Tibial nerve (tissue), 4 donors: ENCODE data around the gene MED8. TPM values are rescaled to one million over a fixed set of nuclear protein-coding genes. Genes with fewer than 3 reads are reported as not detected.

ENCODE experiments used
- DNase-seq, 2 donors: peaks; one replicate each; pipeline ENCODE4 v3.0.0-alpha.2; 2019; ENCODE audit warnings: low spot score in 2 of 2
- H3K27ac ChIP-seq, 4 donors: fragments of 200-600 bp; sonication (generic) in 3 of 4; one replicate each; pipeline ENCODE4 v1.5.1; 2017 to 2019; ENCODE audit warnings: mild to moderate bottlenecking in 1 of 4
- H3K27me3 ChIP-seq, 2 donors: fragments of 200-600 bp; sonication (generic) in 1 of 2; one replicate each; pipeline versions ENCODE4 v1.5.1 to v1.6.0; 2017 to 2019
- H3K36me3 ChIP-seq, 3 donors: fragments of 200-600 bp; sonication (generic); one replicate each; pipeline ENCODE4 v1.5.1; 2018 to 2019
- H3K4me1 ChIP-seq, 4 donors: fragments of 200-600 bp; sonication (generic) in 3 of 4; one replicate each; pipeline ENCODE4 v1.5.1; 2017 to 2019
- H3K4me3 ChIP-seq, 4 donors: fragments of 200-600 bp; sonication (generic) in 3 of 4; one replicate each; pipeline ENCODE4 v1.5.1; 2017 to 2019; ENCODE audit warnings: mild to moderate bottlenecking in 1 of 4, moderate library complexity in 1 of 4
- H3K9me3 ChIP-seq, 4 donors: fragments of 200-600 bp; sonication (generic) in 3 of 4; one replicate each; pipeline ENCODE4 v1.5.1; 2017 to 2019
- EP300 ChIP-seq, 2 donors: sonication (generic); formaldehyde crosslinking; IDR thresholded peaks; one replicate each; pipeline ENCODE4 v1.6.1; 2017; ENCODE audit warnings: antibody characterized with exemption in 2 of 2, mild to moderate bottlenecking in 1 of 2
- POLR2A ChIP-seq, 2 donors: fragments of 450-650 bp; IDR thresholded peaks; one replicate each; pipeline ENCODE4 v1.6.1; 2017; ENCODE audit warnings: antibody characterized with exemption in 2 of 2, mild to moderate bottlenecking in 2 of 2, moderate library complexity in 2 of 2
- WGBS, 2 donors: methylation state at CpG; one replicate each; pipeline ENCODE4 v1.1.5; 2018; 5-methylcytosine and 5-hydroxymethylcytosine counted together
- total RNA-seq, 4 donors: library from RNA; depleted of rRNA; stranded (reverse); fragments of >200 nt; gene quantifications; one replicate each; pipeline ENCODE4 v1.1.0, GENCODE V29; 2016
- TF ChIP-seq, protein P1 (sequence below), 5 experiments: fragments of 200-600 bp in 3 of 5; fragments of 450-650 bp in 2 of 5; sonication (generic) in 3 of 5; IDR thresholded peaks; one replicate each; pipeline ENCODE4 v1.5.1; 2016 to 2019; ENCODE audit warnings: antibody characterized with exemption in 5 of 5, mild to moderate bottlenecking in 3 of 5, moderate library complexity in 2 of 5

Gene MED8
- total RNA-seq, 4 donors from 2014 or later: 22.8 to 35.1 (median 28.5) TPM

DNA sequence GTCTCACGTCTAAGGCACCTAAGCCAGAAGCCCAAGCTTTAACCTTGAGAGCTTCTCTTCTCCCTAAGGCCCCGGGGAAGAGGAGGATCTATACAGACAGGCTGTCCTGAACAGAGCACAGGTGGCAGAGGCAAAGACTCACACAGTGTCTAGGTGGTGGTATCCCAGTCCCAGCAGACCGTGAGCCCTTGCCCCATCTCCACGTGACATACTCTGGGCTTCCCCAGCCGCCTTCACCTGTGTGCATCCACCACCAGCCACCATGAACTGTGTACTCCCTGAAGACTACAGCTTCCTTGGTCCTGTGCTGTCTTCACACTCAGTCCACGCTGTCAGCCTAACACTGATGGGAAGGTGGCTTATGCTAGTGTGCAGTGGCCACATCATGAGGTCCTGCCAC, 31.8 kb upstream of the MED8 start:
- Histone ChIP-seq H3K27me3 (no peaks in the 10 kb centered on the region), H3K4me1 (no peaks in the 10 kb centered on the region), H3K27ac (no peak overlapping the region), H3K36me3 (peaks cover 0 to 100% (median 60%) of the 10 kb centered on the region in 3 donors), H3K4me3 (no peak overlapping the region), H3K9me3 (no peaks in the 10 kb centered on the region)
- 94 to 96% methylated on average over 6 of the region's 6 CpGs for WGBS, 2 donors
- TF ChIP-seq EP300 (IDR thresholded peaks at IDR 0.05) (no peak), POLR2A (IDR thresholded peaks at IDR 0.05) (no peak)
- TF ChIP-seq, protein P1, sequence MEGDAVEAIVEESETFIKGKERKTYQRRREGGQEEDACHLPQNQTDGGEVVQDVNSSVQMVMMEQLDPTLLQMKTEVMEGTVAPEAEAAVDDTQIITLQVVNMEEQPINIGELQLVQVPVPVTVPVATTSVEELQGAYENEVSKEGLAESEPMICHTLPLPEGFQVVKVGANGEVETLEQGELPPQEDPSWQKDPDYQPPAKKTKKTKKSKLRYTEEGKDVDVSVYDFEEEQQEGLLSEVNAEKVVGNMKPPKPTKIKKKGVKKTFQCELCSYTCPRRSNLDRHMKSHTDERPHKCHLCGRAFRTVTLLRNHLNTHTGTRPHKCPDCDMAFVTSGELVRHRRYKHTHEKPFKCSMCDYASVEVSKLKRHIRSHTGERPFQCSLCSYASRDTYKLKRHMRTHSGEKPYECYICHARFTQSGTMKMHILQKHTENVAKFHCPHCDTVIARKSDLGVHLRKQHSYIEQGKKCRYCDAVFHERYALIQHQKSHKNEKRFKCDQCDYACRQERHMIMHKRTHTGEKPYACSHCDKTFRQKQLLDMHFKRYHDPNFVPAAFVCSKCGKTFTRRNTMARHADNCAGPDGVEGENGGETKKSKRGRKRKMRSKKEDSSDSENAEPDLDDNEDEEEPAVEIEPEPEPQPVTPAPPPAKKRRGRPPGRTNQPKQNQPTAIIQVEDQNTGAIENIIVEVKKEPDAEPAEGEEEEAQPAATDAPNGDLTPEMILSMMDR (IDR thresholded peaks at IDR 0.05): no peak
- no peak for DNase-seq

DNA sequence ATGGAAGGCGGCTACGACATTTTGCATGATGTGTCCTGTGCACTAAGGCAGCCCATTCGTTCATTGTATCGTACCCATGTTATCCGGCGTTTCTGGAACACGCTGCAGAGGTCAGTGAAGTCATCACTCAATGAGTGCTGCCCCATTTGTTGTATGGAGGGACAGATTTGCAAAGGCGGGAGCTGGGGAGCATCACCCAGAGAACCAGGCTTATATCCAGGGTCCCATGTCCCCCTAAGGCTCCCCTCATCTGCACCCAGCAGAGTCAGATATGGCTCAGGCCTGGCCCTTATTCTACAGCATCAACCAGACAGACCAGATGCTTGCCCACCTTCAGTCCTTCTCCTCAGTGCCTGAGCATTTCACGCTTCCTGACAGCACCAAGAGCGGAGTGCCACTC, 31.3 kb upstream of the MED8 start:
- DNase-seq: no peak
- Histone ChIP-seq H3K36me3 (peaks cover 0 to 100% (median 55%) of the 10 kb centered on the region in 3 donors), H3K27ac (no peak overlapping the region), H3K27me3 (no peaks in the 10 kb centered on the region), H3K9me3 (no peaks in the 10 kb centered on the region), H3K4me3 (no peak overlapping the region), H3K4me1 (no peaks in the 10 kb centered on the region)
- TF ChIP-seq, protein P1 (IDR thresholded peaks at IDR 0.05): no peak
- TF ChIP-seq POLR2A (IDR thresholded peaks at IDR 0.05): no peak
- TF ChIP-seq EP300 (IDR thresholded peaks at IDR 0.05): no peak
- WGBS, 2 donors: 97% methylated on average over 10 of the region's 10 CpGs

DNA sequence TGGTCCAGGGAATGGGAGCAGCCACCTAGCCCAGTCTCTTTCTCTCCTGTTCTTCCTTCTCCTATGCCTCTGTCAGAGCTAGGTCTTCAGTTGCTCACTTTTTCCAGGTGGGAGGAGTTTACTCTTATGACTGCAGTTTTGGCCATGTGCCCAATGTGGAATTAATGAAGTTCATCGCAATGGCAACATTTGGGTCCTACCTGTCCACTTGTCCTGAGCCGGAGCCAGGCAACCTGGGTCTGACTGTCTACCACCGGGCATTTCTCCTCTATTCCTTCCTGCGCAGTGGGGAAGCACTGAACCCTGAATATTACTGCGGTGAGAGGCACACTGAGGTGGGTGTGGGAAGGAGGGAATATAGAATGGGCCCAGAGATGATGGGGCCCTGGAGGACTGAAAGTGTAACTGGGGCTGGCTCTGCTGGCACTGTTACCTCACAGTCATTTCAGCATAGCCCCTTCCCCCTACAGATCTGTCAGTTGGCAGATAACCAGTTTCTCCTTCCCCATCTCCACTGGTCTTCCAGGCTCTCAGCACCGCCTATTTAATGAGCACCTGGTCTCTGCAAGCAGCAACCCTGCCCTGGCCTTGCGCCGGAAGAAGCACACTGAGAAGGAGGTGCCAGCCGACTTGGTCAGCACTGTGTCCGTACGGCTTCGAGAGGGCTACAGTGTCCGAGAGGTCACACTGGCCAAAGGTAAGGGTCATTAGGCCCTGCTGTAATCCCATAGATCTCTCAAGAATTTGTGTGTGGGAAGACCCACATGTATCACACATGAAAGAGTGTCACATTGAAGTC, 30.2 kb upstream of the MED8 start:
- Histone ChIP-seq H3K36me3 (peaks cover 0 to 100% (median 44%) of the 10 kb centered on the region in 3 donors), H3K4me1 (no peaks in the 10 kb centered on the region), H3K9me3 (no peaks in the 10 kb centered on the region), H3K4me3 (no peak overlapping the region), H3K27ac (no peak overlapping the region), H3K27me3 (no peaks in the 10 kb centered on the region)
- TF ChIP-seq, protein P1 (IDR thresholded peaks at IDR 0.05): no peak
- TF ChIP-seq EP300 (IDR thresholded peaks at IDR 0.05) (no peak), POLR2A (IDR thresholded peaks at IDR 0.05) (no peak)
- WGBS, 2 donors: 92 to 96% methylated on average over 13 of the region's 13 CpGs
- DNase-seq: no peak

DNA sequence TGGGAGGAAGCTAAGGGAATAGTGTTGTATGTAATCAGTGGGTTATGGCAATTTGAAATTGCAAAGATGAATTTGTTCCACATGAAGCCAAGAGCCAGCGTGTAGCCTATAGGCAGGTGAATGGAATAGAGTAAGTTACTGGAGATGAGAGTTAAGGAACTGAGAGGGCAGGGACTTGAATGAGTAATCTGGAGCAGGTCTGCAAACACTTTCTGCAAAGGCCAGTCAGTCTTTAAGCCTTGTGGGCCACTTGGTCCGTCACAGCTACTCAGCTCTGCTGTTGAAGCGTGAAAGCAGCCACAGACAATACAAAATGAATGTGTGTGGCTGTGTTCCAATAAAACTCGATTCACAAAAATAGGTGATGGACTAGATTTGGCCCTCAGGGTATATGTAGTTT, 29.3 kb upstream of the MED8 start:
- Histone ChIP-seq H3K9me3 (no peaks in the 10 kb centered on the region), H3K4me1 (no peaks in the 10 kb centered on the region), H3K27ac (no peak overlapping the region), H3K4me3 (no peak overlapping the region), H3K36me3 (peaks cover 0 to 91% (median 36%) of the 10 kb centered on the region in 3 donors), H3K27me3 (no peaks in the 10 kb centered on the region)
- DNase-seq: no peak
- TF ChIP-seq EP300 (IDR thresholded peaks at IDR 0.05) (no peak), POLR2A (IDR thresholded peaks at IDR 0.05) (no peak)
- TF ChIP-seq, protein P1 (IDR thresholded peaks at IDR 0.05): no peak
- 89 to 90% methylated on average over 4 of the region's 4 CpGs for WGBS, 2 donors

DNA sequence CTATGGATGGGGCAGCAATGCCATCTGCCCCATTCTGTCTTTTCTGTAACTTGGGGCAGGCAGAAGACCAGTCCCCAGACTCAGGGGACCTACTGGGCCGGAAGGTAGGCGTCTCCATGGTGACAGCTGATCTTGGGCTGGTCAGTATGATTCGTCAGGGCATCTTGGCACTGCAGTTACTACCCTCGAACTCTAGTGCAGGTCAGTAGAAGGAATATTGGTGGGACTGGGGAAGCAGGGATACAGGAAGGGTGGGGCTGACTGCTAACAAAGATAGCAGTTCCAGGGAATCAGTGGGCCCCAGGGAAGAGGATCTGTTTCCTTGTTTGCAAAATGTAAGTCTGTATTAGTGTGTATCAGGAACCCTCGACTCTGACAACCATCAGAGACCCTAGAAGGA, 26.3 kb upstream of the MED8 start:
- no peak for DNase-seq
- Histone ChIP-seq H3K27me3 (no peaks in the 10 kb centered on the region), H3K4me1 (no peaks in the 10 kb centered on the region), H3K27ac (no peak overlapping the region), H3K4me3 (no peak overlapping the region), H3K9me3 (no peaks in the 10 kb centered on the region), H3K36me3 (peaks cover 0 to 71% (median 13%) of the 10 kb centered on the region in 3 donors)
- TF ChIP-seq, protein P1 (IDR thresholded peaks at IDR 0.05): no peak
- TF ChIP-seq POLR2A (IDR thresholded peaks at IDR 0.05) (no peak), EP300 (IDR thresholded peaks at IDR 0.05) (no peak)
- 63 to 78% methylated on average over 5 of the region's 5 CpGs for WGBS, 2 donors
